PC-3 (cell line): ENCODE data around the gene FYN. TPM values are rescaled to one million over a fixed set of nuclear protein-coding genes. Genes with fewer than 3 reads are reported as not detected.

Source experiments
- ATAC-seq: fragments of 200-7000 bp; cut with Tn5 transposase; 2 replicates; pipeline ENCODE4 v1.9.1; 2020; ENCODE audit warnings: mild to moderate bottlenecking, moderate library complexity
- BruUV-seq: library from RNA; stranded (reverse); fragments of 400-500 nt; replicated peaks from 2 replicates; lab custom pipeline; 2021; lab: Mats Ljungman, UMichigan
- CTCF ChIA-PET: fragments of 300-600 bp; sonication (Branson Sonifier 250); formaldehyde crosslinking; loops from one replicate; lab custom pipeline; 2022; ENCODE audit warnings: antibody characterized with exemption; lab: Charles Lee
- POLR2A ChIA-PET: fragments of 300-600 bp; sonication (Branson Sonifier 250); formaldehyde crosslinking; loops from one replicate; lab custom pipeline; 2022; ENCODE audit warnings: antibody characterized with exemption; ENCODE audit not compliant: unreplicated experiment; lab: Charles Lee
- DNase-seq: peaks from one replicate; pipeline ENCODE4 v3.0.0-alpha.2; 2015
- H2AFZ ChIP-seq: fragments of 300-600 bp; sonication (generic); 2 replicates; pipeline ENCODE4 v1.6.0; 2016; ENCODE audit warnings: antibody characterized with exemption, low read length
- H3F3A ChIP-seq: fragments of 300-600 bp; sonication (generic); one replicate; pipeline ENCODE4 v1.6.0; 2017; ENCODE audit warnings: antibody characterized with exemption, low read length, control low read depth, mild to moderate bottlenecking; ENCODE audit not compliant: unreplicated experiment
- H3K27ac ChIP-seq: fragments of 300-600 bp; sonication (generic); 2 replicates; pipeline ENCODE4 v1.5.1; 2016; ENCODE audit warnings: mild to moderate bottlenecking, low read length
- H3K27me3 ChIP-seq: fragments of 300-600 bp; sonication (generic); 2 replicates; pipeline ENCODE4 v1.6.1; 2016; ENCODE audit warnings: low read length, mixed read lengths
- H3K36me3 ChIP-seq: fragments of 300-600 bp; sonication (generic); 2 replicates; pipeline ENCODE4 v1.6.1; 2016; ENCODE audit warnings: low read depth, mixed run types, low read length, mixed read lengths
- H3K4me1 ChIP-seq: fragments of 300-600 bp; sonication (generic); 2 replicates; pipeline ENCODE4 v1.5.1; 2016; ENCODE audit warnings: low read length; ENCODE audit not compliant: insufficient read depth
- H3K4me2 ChIP-seq: fragments of 300-600 bp; sonication (generic); 2 replicates; pipeline ENCODE4 v1.6.0; 2016; ENCODE audit warnings: low read length
- H3K4me3 ChIP-seq: fragments of 300-600 bp; sonication (generic); 2 replicates; pipeline ENCODE4 v1.5.1; 2016; ENCODE audit warnings: mild to moderate bottlenecking, low read length, mixed read lengths
- H3K79me2 ChIP-seq: fragments of 300-600 bp; sonication (generic); 2 replicates; pipeline ENCODE4 v1.6.1; 2017; ENCODE audit warnings: low read length, mixed read lengths
- H3K9ac ChIP-seq: fragments of 300-600 bp; sonication (generic); 2 replicates; pipeline ENCODE4 v1.6.0; 2016; ENCODE audit warnings: mild to moderate bottlenecking, low read length
- H3K9me2 ChIP-seq: fragments of 300-600 bp; sonication (generic); replicated peaks from 2 replicates; pipeline ENCODE4 v1.6.1; 2016; ENCODE audit warnings: mixed run types, low read length, mixed read lengths
- H3K9me3 ChIP-seq: fragments of 300-600 bp; sonication (generic); 2 replicates; pipeline ENCODE4 v1.6.1; 2016; ENCODE audit warnings: low read length, mixed read lengths
- H4K20me1 ChIP-seq: fragments of 300-600 bp; sonication (generic); 2 replicates; pipeline ENCODE4 v1.6.1; 2016; ENCODE audit warnings: low read length, mixed read lengths
- CTCF ChIP-seq: fragments of 300-600 bp; sonication (generic); conservative IDR thresholded peaks from 2 replicates; pipeline ENCODE4 v1.5.1; 2017; ENCODE audit warnings: antibody characterized with exemption, low read depth, mild to moderate bottlenecking, low read length
- EZH2 ChIP-seq: fragments of 300-600 bp; sonication (generic); IDR thresholded peaks from one replicate; pipeline ENCODE4 v1.6.1; 2017; ENCODE audit warnings: antibody characterized with exemption, mild to moderate bottlenecking, low read length; ENCODE audit not compliant: unreplicated experiment
- EZH2phosphoT487 ChIP-seq: fragments of 300-600 bp; sonication (generic); IDR thresholded peaks from 2 replicates; pipeline ENCODE4 v1.6.1; 2018; ENCODE audit warnings: mild to moderate bottlenecking, antibody characterized with exemption, low read length, borderline replicate concordance
- intact Hi-C: fragments of 100-400 bp; cut with micrococcal nuclease; formaldehyde crosslinking; loops from 2 replicates; pipeline ENCODE4 v1.9.0; 2023
- total RNA-seq: library from RNA; depleted of rRNA; stranded (reverse); fragments of >200 nt; gene quantifications from 2 replicates; pipeline ENCODE4 v1.2.3, GENCODE V29; 2014

Gene FYN
- total RNA-seq, 1 experiment from 2014 or later, result 27.6 TPM

- no peaks in the 10 kb centered on the region for H3K27me3 ChIP-seq
- POLR2A ChIA-PET, result no interaction called here
- H3K79me2 ChIP-seq, result no peaks in the 10 kb centered on the region
- DNase-seq, result peak; percentile 83
- intact Hi-C loops, result no loop called here
- peaks cover 47% of the 10 kb centered on the region for H3K4me1 ChIP-seq
- no TSS peak for BruUV-seq
- no peaks in the 10 kb centered on the region for H3K36me3 ChIP-seq
- TF ChIP-seq CTCF (no peak), EZH2 (no peak), EZH2phosphoT487 (no peak)
- CTCF ChIA-PET, result interaction anchor here (0.7 kb wide), 1 partner anchor 73 kb away, joined by 3 read pairs; no protein-coding TSS in a partner anchor
- peak overlapping the region; percentile 65 for H3K4me2 ChIP-seq
- H3K9ac ChIP-seq, result no peak overlapping the region
- no peak overlapping the region for H2AFZ ChIP-seq
- no peaks in the 10 kb centered on the region for H3K9me2 ChIP-seq
- no peaks in the 10 kb centered on the region for H4K20me1 ChIP-seq
- H3K9me3 ChIP-seq, result no peaks in the 10 kb centered on the region
- H3F3A ChIP-seq, result no peaks in the 10 kb centered on the region
- H3K27ac ChIP-seq, result peak overlapping the region; percentile 62
- ATAC-seq, result peak; percentile 71
- no peak overlapping the region for H3K4me3 ChIP-seq
These were observed 74.9 kb downstream of the FYN start for GRCh38 chr6:111798281-111798725.

- Histone ChIP-seq H3K9ac (no peak overlapping the region), H3K4me3 (no peak overlapping the region), H3K27me3 (no peaks in the 10 kb centered on the region), H4K20me1 (no peaks in the 10 kb centered on the region), H3K27ac (no peak overlapping the region), H3K9me3 (no peaks in the 10 kb centered on the region), H3K4me2 (no peak overlapping the region), H3K4me1 (peaks cover 44% of the 10 kb centered on the region), H3K79me2 (no peaks in the 10 kb centered on the region), H3K36me3 (no peaks in the 10 kb centered on the region), H3F3A (no peaks in the 10 kb centered on the region), H2AFZ (no peak overlapping the region), H3K9me2 (no peaks in the 10 kb centered on the region)
- CTCF ChIA-PET, result no interaction called here
- DNase-seq (no peak), ATAC-seq (no peak)
- TF ChIP-seq EZH2phosphoT487 (no peak), EZH2 (no peak), CTCF (no peak)
- intact Hi-C loops, result no loop called here
- BruUV-seq, result no TSS peak
- POLR2A ChIA-PET, result no interaction called here
These were observed 76.8 kb downstream of the FYN start for GRCh38 chr6:111796310-111796918.

GRCh38 chr6:111795558-111795957, 77.7 kb downstream of the FYN start:
- no peaks in the 10 kb centered on the region for H4K20me1 ChIP-seq
- H3K4me3 ChIP-seq, result no peak overlapping the region
- CTCF ChIA-PET, result no interaction called here
- no peak overlapping the region for H3K9ac ChIP-seq
- no peak overlapping the region for H3K27ac ChIP-seq
- no peak for TF ChIP-seq EZH2
- no peak for TF ChIP-seq EZH2phosphoT487
- TF ChIP-seq CTCF, result no peak
- H3K9me3 ChIP-seq, result no peaks in the 10 kb centered on the region
- H3K9me2 ChIP-seq, result no peaks in the 10 kb centered on the region
- intact Hi-C loops, result no loop called here
- ATAC-seq (no peak), DNase-seq (no peak)
- no peaks in the 10 kb centered on the region for H3K27me3 ChIP-seq
- no peak overlapping the region for H2AFZ ChIP-seq
- no peak overlapping the region for H3K4me2 ChIP-seq
- no TSS peak for BruUV-seq
- no peaks in the 10 kb centered on the region for H3F3A ChIP-seq
- H3K79me2 ChIP-seq, result no peaks in the 10 kb centered on the region
- peaks cover 35% of the 10 kb centered on the region for H3K4me1 ChIP-seq
- POLR2A ChIA-PET, result no interaction called here
- no peaks in the 10 kb centered on the region for H3K36me3 ChIP-seq
